Gastrocnemius medialis (tissue), 4 donors: ENCODE results near the gene MYH10.

Source experiments
- CTCF ChIP-seq, 5 experiments: fragments of 450-650 bp in 3 of 5; fragments of 200-600 bp in 2 of 5; sonication (generic) in 2 of 5; IDR thresholded peaks in 4 of 5; conservative IDR thresholded peaks in 1 of 5; 1 replicate in 4 of 5; 2 replicates in 1 of 5; pipeline ENCODE4 v1.5.1; 2016 to 2019; ENCODE audit warnings: antibody characterized with exemption in 5 of 5, mild to moderate bottlenecking in 3 of 5, moderate library complexity in 3 of 5
- POLR2A ChIP-seq, 2 donors: fragments of 450-650 bp; IDR thresholded peaks; one replicate each; pipeline ENCODE4 v1.6.1; 2017; ENCODE audit warnings: antibody characterized with exemption in 2 of 2, mild to moderate bottlenecking in 2 of 2, moderate library complexity in 2 of 2

- TF ChIP-seq CTCF (IDR thresholded peaks at IDR 0.05 in 4 of 5, conservative IDR thresholded peaks at IDR 0.05 in 1 of 5), result no peak
- TF ChIP-seq POLR2A (IDR thresholded peaks at IDR 0.05), result no peak
Measured at GRCh38 chr17:8503368-8503767, 127.2 kb downstream of the MYH10 start.
